ENCODE data around the gene PIK3CD.

Gene PIK3CD

DNA sequence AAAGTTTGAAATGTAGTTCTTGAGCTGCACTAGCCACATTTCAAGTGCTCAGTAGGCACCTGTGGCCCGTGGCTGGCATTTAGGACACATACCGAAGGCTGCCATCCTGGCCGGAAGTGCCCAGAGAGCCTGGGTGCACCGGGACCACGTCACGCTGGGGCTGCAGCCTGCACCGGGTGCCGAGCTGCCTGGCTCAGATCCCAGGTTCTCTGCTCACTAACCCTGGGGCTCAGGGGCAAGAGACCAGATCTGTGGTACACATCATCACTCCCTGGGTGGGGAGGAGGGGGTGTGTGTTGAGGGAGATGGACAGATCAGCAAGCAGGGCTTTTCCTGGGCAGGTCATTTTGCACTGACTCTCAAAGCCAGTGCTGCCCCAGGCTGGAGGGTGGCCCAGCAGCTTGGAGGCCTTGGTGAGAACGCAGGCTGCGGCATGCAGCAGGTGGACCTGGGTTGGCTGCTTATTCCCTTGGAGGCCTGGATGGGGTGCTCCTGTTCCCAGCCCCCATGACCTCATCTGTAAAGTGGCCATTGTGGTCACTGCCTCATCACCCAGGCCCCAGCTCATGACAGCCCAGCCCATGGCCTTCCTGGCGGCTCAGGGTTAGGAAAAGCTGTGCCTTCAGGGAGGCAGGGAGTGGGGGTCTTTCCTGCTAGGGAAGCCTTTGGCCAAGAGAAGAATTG, 39.2 kb upstream of the PIK3CD start:
- no peak for TF ChIP-seq CTCF (IDR thresholded peaks at IDR 0.05; ENCODE audit: low read depth, low read length)
- no peak for DNase-seq (ENCODE audit: extremely low read depth, low read depth)

- DNase-seq (ENCODE audit: extremely low read depth, low read depth), result no peak
- TF ChIP-seq CTCF (IDR thresholded peaks at IDR 0.05; ENCODE audit: low read depth, low read length), result no peak
Measured at GRCh38 chr1:9612871-9613624, 38.5 kb upstream of the PIK3CD start.

- TF ChIP-seq CTCF (IDR thresholded peaks at IDR 0.05; ENCODE audit: low read depth, low read length), result no peak
Measured at GRCh38 chr1:9613625-9614299, 37.8 kb upstream of the PIK3CD start.

DNA sequence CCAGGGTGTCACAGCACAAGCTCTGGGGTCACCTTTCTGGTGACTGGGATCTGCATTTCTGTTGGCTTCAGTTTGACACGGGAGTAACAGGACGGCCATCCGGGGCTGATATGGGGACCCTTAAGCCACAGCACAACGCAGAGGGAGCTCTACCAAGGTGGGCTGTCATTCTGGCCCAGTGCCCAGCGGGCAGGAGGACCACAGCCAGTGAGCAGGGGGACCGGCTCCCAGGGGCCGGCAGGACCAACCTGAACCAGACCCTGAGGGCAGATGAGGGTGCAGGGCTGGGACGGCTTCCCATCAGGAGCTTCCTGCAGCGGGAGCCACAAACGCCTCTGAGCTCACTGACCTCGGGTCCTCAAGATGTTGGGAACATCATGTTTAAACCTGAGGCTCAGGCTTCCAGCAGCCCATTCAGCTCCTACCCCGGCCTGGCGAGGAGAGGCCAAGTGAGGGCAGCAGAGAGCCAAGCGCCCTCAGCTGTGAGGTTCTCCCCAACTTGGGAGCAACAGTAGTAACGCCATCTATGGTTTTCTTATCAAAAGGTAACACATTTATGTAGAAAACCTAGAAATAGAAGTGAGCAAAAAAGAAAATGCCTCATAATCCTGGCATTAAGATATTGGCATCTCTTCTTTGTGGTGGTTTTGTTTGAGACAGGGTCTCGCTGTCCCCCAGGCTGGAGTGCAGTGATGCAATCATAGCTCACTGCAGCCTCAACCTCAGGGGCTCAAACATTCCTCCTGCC, 36.0 kb upstream of the PIK3CD start:
- TF ChIP-seq CTCF (IDR thresholded peaks at IDR 0.05; ENCODE audit: low read depth, low read length), result peak; percentile 61
- DNase-seq (ENCODE audit: extremely low read depth, low read depth), result no peak

More at GRCh38 chr1:9613625-9614299, 37.8 kb upstream of the PIK3CD start:
- no peak for DNase-seq (ENCODE audit: extremely low read depth, low read depth)

GRCh38 chr1:9618909-9619679, 32.4 kb upstream of the PIK3CD start:
- TF ChIP-seq CTCF (IDR thresholded peaks at IDR 0.05; ENCODE audit: low read depth, low read length), result no peak
- no peak for DNase-seq (ENCODE audit: extremely low read depth, low read depth)

- no peak for TF ChIP-seq CTCF (IDR thresholded peaks at IDR 0.05; ENCODE audit: low read depth, low read length)
- no peak for DNase-seq (ENCODE audit: extremely low read depth, low read depth)
Measured at GRCh38 chr1:9621032-9621431, 30.5 kb upstream of the PIK3CD start.
